Trophoblast cell (in vitro differentiated cells and primary cell): ENCODE results near the gene MESP1.

Experiments used
- DNase-seq, 2 donors: peaks; one replicate each; pipeline ENCODE4 v3.0.0-alpha.2; 2016
- H2AFZ ChIP-seq: 2 replicates; pipeline ENCODE4 v1.6.1; 2013; ENCODE audit warnings: low read length, moderate library complexity, mild to moderate bottlenecking; ENCODE audit not compliant: insufficient read depth, poor library complexity
- H2AK5ac ChIP-seq: 2 replicates; pipeline ENCODE4 v1.6.1; 2013; ENCODE audit warnings: mild to moderate bottlenecking, low read length
- H2BK120ac ChIP-seq: 2 replicates; pipeline ENCODE4 v1.6.1; 2013; ENCODE audit warnings: low read length, mild to moderate bottlenecking, moderate library complexity; ENCODE audit not compliant: insufficient read depth, poor library complexity
- H2BK12ac ChIP-seq: 2 replicates; pipeline ENCODE4 v1.6.1; 2013; ENCODE audit warnings: mild to moderate bottlenecking, low read length, moderate library complexity
- H2BK5ac ChIP-seq: 2 replicates; pipeline ENCODE4 v1.6.1; 2013; ENCODE audit warnings: low read length, low read depth, moderate library complexity, mild to moderate bottlenecking; ENCODE audit not compliant: poor library complexity
- H3K14ac ChIP-seq: 2 replicates; pipeline ENCODE4 v1.6.1; 2013; ENCODE audit warnings: mild to moderate bottlenecking, low read length
- H3K18ac ChIP-seq: 2 replicates; pipeline ENCODE4 v1.6.1; 2013; ENCODE audit warnings: mild to moderate bottlenecking, low read length
- H3K23ac ChIP-seq: 2 replicates; pipeline ENCODE4 v1.6.1; 2013; ENCODE audit warnings: low read length
- H3K27ac ChIP-seq: 2 replicates; pipeline ENCODE4 v1.5.1; 2013; ENCODE audit warnings: low read depth, mild to moderate bottlenecking, inconsistent platforms, low read length, moderate library complexity
- H3K27me3 ChIP-seq: 2 replicates; pipeline ENCODE4 v1.6.1; 2013; ENCODE audit warnings: inconsistent platforms, mild to moderate bottlenecking, low read length, moderate library complexity; ENCODE audit not compliant: insufficient read depth
- H3K36me3 ChIP-seq, 2 experiments: 1 replicate in 1 of 2; 2 replicates in 1 of 2; pipeline ENCODE4 v1.6.1; 2013; ENCODE audit warnings: low read length in 2 of 2, mild to moderate bottlenecking in 2 of 2, moderate library complexity in 1 of 2; ENCODE audit not compliant: insufficient read depth in 2 of 2, control insufficient read depth in 1 of 2
- H3K4ac ChIP-seq: 2 replicates; pipeline ENCODE4 v1.6.1; 2013; ENCODE audit warnings: low read depth, mild to moderate bottlenecking, low read length, moderate library complexity
- H3K4me1 ChIP-seq, 2 experiments: 1 replicate in 1 of 2; 2 replicates in 1 of 2; pipeline ENCODE4 v1.6.1; 2013; ENCODE audit warnings: low read length in 2 of 2, mild to moderate bottlenecking in 2 of 2, moderate library complexity in 1 of 2; ENCODE audit not compliant: insufficient read depth in 2 of 2, control insufficient read depth in 1 of 2
- H3K4me2 ChIP-seq: 2 replicates; pipeline ENCODE4 v1.6.1; 2013; ENCODE audit warnings: inconsistent platforms, mild to moderate bottlenecking, low read length, moderate library complexity
- H3K4me3 ChIP-seq: 2 replicates; pipeline ENCODE4 v1.5.1; 2013; ENCODE audit warnings: mild to moderate bottlenecking, low read depth, low read length, inconsistent platforms
- H3K79me1 ChIP-seq: one replicate; pipeline ENCODE4 v1.6.1; 2013; ENCODE audit warnings: low read length
- H3K79me2 ChIP-seq: 2 replicates; pipeline ENCODE4 v1.6.1; 2013; ENCODE audit warnings: low read length, mild to moderate bottlenecking; ENCODE audit not compliant: control insufficient read depth, insufficient read depth, poor library complexity
- H3K9ac ChIP-seq: 2 replicates; pipeline ENCODE4 v1.6.1; 2013; ENCODE audit warnings: mild to moderate bottlenecking, low read length
- H3K9me3 ChIP-seq: 2 replicates; pipeline ENCODE4 v1.6.1; 2013; ENCODE audit warnings: low read depth, mild to moderate bottlenecking, control low read depth, inconsistent platforms, low read length; ENCODE audit not compliant: insufficient read depth
- H4K12ac ChIP-seq: 2 replicates; pipeline ENCODE4 v1.6.1; 2013; ENCODE audit warnings: low read depth, mild to moderate bottlenecking, low read length, moderate library complexity
- H4K8ac ChIP-seq: 2 replicates; pipeline ENCODE4 v1.6.1; 2013; ENCODE audit warnings: low read depth, mild to moderate bottlenecking, low read length, moderate library complexity
- H4K91ac ChIP-seq: one replicate; pipeline ENCODE4 v1.6.1; 2013; ENCODE audit warnings: low read depth, mild to moderate bottlenecking, low read length, moderate library complexity
- WGBS: extraction: QIAGEN DNeasy Blood & Tissue Kit; methylation state at CpG from one replicate; pipeline ENCODE4 v1.1.7; 2013; ENCODE audit warnings: missing lambda C conversion rate; ENCODE audit not compliant: insufficient read length, insufficient coverage; ENCODE audit errors: extremely low coverage; 5-methylcytosine and 5-hydroxymethylcytosine counted together

Gene MESP1

GRCh38 chr15:89769366-89769765 is 18.3 kb upstream of the MESP1 start:
- Histone ChIP-seq H3K27me3 (no peaks in the 10 kb centered on the region), H2BK5ac (no peak overlapping the region), H2BK120ac (no peak overlapping the region), H2AK5ac (no peak overlapping the region), H2BK12ac (no peak overlapping the region), H3K79me2 (no peaks in the 10 kb centered on the region), H2AFZ (no peak overlapping the region), H3K4me2 (no peak overlapping the region), H4K91ac (no peak overlapping the region), H3K27ac (no peak overlapping the region), H3K79me1 (no peaks in the 10 kb centered on the region), H3K14ac (no peak overlapping the region), H3K4me3 (no peak overlapping the region), H4K12ac (no peak overlapping the region), H3K36me3 (no peaks in the 10 kb centered on the region), H3K18ac (no peak overlapping the region), H4K8ac (no peak overlapping the region), H3K9ac (no peak overlapping the region), H3K4me1 (peaks cover 0 to 3% of the 10 kb centered on the region in 2 experiments), H3K9me3 (no peaks in the 10 kb centered on the region), H3K23ac (no peak overlapping the region), H3K4ac (no peak overlapping the region)
- no peak for DNase-seq
- no CpG with 5 or more reads among the region's 3 CpGs for WGBS

- Histone ChIP-seq H3K27ac (no peak overlapping the region), H3K4me2 (no peak overlapping the region), H3K79me1 (no peaks in the 10 kb centered on the region), H3K36me3 (no peaks in the 10 kb centered on the region), H4K91ac (no peak overlapping the region), H3K4me1 (no peaks in the 10 kb centered on the region), H2AFZ (no peak overlapping the region), H3K79me2 (no peaks in the 10 kb centered on the region), H3K9me3 (no peaks in the 10 kb centered on the region), H3K9ac (no peak overlapping the region), H2BK12ac (no peak overlapping the region), H2BK120ac (no peak overlapping the region), H2BK5ac (no peak overlapping the region), H3K4me3 (no peak overlapping the region), H3K18ac (no peak overlapping the region), H3K14ac (no peak overlapping the region), H3K23ac (no peak overlapping the region), H4K12ac (no peak overlapping the region), H3K27me3 (no peaks in the 10 kb centered on the region), H3K4ac (no peak overlapping the region), H2AK5ac (no peak overlapping the region), H4K8ac (no peak overlapping the region)
- DNase-seq, result no peak
- no CpG with 5 or more reads among the region's 7 CpGs for WGBS
These were observed 17.0 kb upstream of the MESP1 start for GRCh38 chr15:89768071-89768500.

- no peak overlapping the region for H2BK120ac ChIP-seq
- no peak overlapping the region for H3K23ac ChIP-seq
- no peak overlapping the region for H4K8ac ChIP-seq
- H2AFZ ChIP-seq, result no peak overlapping the region
- no peak overlapping the region for H4K12ac ChIP-seq
- no peaks in the 10 kb centered on the region for H3K36me3 ChIP-seq
- no peak overlapping the region for H2BK12ac ChIP-seq
- H3K9me3 ChIP-seq, result no peaks in the 10 kb centered on the region
- H3K79me2 ChIP-seq, result no peaks in the 10 kb centered on the region
- WGBS, result no CpG with 5 or more reads among the region's 8 CpGs
- no peak overlapping the region for H3K14ac ChIP-seq
- no peak overlapping the region for H3K4me3 ChIP-seq
- no peak overlapping the region for H4K91ac ChIP-seq
- H3K27me3 ChIP-seq, result no peaks in the 10 kb centered on the region
- H3K4me2 ChIP-seq, result no peak overlapping the region
- no peak overlapping the region for H3K18ac ChIP-seq
- no peak for DNase-seq
- H3K4ac ChIP-seq, result no peak overlapping the region
- H3K4me1 ChIP-seq, result no peaks in the 10 kb centered on the region
- no peak overlapping the region for H2AK5ac ChIP-seq
- H3K27ac ChIP-seq, result no peak overlapping the region
- H2BK5ac ChIP-seq, result no peak overlapping the region
- H3K79me1 ChIP-seq, result no peaks in the 10 kb centered on the region
- no peak overlapping the region for H3K9ac ChIP-seq
These were observed 16.4 kb upstream of the MESP1 start for GRCh38 chr15:89767411-89767915.

- Histone ChIP-seq H3K4ac (no peak overlapping the region), H2AFZ (no peak overlapping the region), H3K4me1 (no peaks in the 10 kb centered on the region), H2AK5ac (no peak overlapping the region), H2BK5ac (no peak overlapping the region), H3K9me3 (no peaks in the 10 kb centered on the region), H3K27me3 (no peaks in the 10 kb centered on the region), H3K23ac (no peak overlapping the region), H3K18ac (no peak overlapping the region), H3K14ac (no peak overlapping the region), H4K91ac (no peak overlapping the region), H4K12ac (no peak overlapping the region), H3K27ac (no peak overlapping the region), H3K79me2 (no peaks in the 10 kb centered on the region), H3K9ac (no peak overlapping the region), H4K8ac (no peak overlapping the region), H3K4me2 (no peak overlapping the region), H2BK120ac (no peak overlapping the region), H3K36me3 (no peaks in the 10 kb centered on the region), H3K79me1 (no peaks in the 10 kb centered on the region), H2BK12ac (no peak overlapping the region), H3K4me3 (no peak overlapping the region)
- DNase-seq, result no peak
- WGBS, result no CpG with 5 or more reads among the region's 16 CpGs
These were observed 15.6 kb upstream of the MESP1 start for GRCh38 chr15:89766357-89767311.
